ENCODE data around the gene ELAVL1. TPM values are rescaled to one million over a fixed set of nuclear protein-coding genes. Genes with fewer than 3 reads are reported as not detected.
"Not testable (repeated sequence)": the region's sequence is repeated elsewhere in the genome, so short reads cannot be mapped to it uniquely, and the experiment has no call there.

Gene ELAVL1
- total RNA-seq, 1 donor from 2014 or later, result 92.3 TPM

- DNase-seq (ENCODE audit: low read depth), result no peak
Observed at GRCh38 chr19:7970716-7971448, 34.6 kb downstream of the ELAVL1 start.

GRCh38 chr19:7969555-7969939 is 35.9 kb downstream of the ELAVL1 start:
- no peak for DNase-seq (ENCODE audit: low read depth)

- no peak for DNase-seq (ENCODE audit: low read depth)
Observed at GRCh38 chr19:7968796-7969554, 36.5 kb downstream of the ELAVL1 start.

GRCh38 chr19:7968008-7968795 is 37.2 kb downstream of the ELAVL1 start:
- no peak for DNase-seq (ENCODE audit: low read depth)

GRCh38 chr19:7965921-7966665 is 39.3 kb downstream of the ELAVL1 start:
- DNase-seq (ENCODE audit: low read depth), result no peak

GRCh38 chr19:7965259-7965841 is 40.1 kb downstream of the ELAVL1 start:
- no peak for DNase-seq (ENCODE audit: low read depth)

GRCh38 chr19:7963566-7963965 is 41.9 kb downstream of the ELAVL1 start:
- DNase-seq (ENCODE audit: low read depth), result no peak

GRCh38 chr19:7962644-7963268 is 42.7 kb downstream of the ELAVL1 start:
- DNase-seq (ENCODE audit: low read depth), result peak; percentile 22

GRCh38 chr19:7961920-7962626 is 43.4 kb downstream of the ELAVL1 start:
- peak; percentile 91 for DNase-seq (ENCODE audit: low read depth)

- DNase-seq (ENCODE audit: low read depth), result not testable (repeated sequence)
Observed at GRCh38 chr19:7961082-7961481, 44.4 kb downstream of the ELAVL1 start.

GRCh38 chr19:7959211-7959610 is 46.2 kb downstream of the ELAVL1 start:
- no peak for DNase-seq (ENCODE audit: low read depth)

- DNase-seq (ENCODE audit: low read depth), result no peak
Observed at GRCh38 chr19:7955696-7956095, 49.7 kb downstream of the ELAVL1 start.

GRCh38 chr19:7953576-7953975 is 51.9 kb downstream of the ELAVL1 start:
- DNase-seq (ENCODE audit: low read depth), result no peak

- no peak for DNase-seq (ENCODE audit: low read depth)
Observed at GRCh38 chr19:7953060-7953459, 52.4 kb downstream of the ELAVL1 start.

- no peak for DNase-seq (ENCODE audit: low read depth)
Observed at GRCh38 chr19:7947939-7948338, 57.5 kb downstream of the ELAVL1 start.

- peak; percentile 82 for DNase-seq (ENCODE audit: low read depth)
Observed at GRCh38 chr19:7944177-7944761, 61.2 kb downstream of the ELAVL1 start.

- peak; percentile 98 for DNase-seq (ENCODE audit: low read depth)
Observed at GRCh38 chr19:7943444-7944176, 61.8 kb downstream of the ELAVL1 start, which contains the start of gene TIMM44. Gene TIMM44, minus strand, starts transcription at chr19:7943666. Its CDS starts 15 bp downstream, at chr19:7943651.

GRCh38 chr19:7942981-7943443 is 62.4 kb downstream of the ELAVL1 start:
- no peak for DNase-seq (ENCODE audit: low read depth)
